HAP-1 (cell line): ENCODE results near the gene CMSS1.
"Not testable (repeated sequence)": the region's sequence is repeated elsewhere in the genome, so short reads cannot be mapped to it uniquely, and the experiment has no call there.

Experiments
- DNase-seq, 2 experiments: peaks; one replicate each; pipeline ENCODE4 v3.0.0-alpha.2; 2016 to 2020; ENCODE audit warnings: low spot score in 2 of 2
- H3K27me3 ChIP-seq: fragments of 250-450 bp; sonication (Bioruptor Pico); 2 replicates; pipeline ENCODE4 v1.5.1; 2020; ENCODE audit warnings: low read depth, mild to moderate bottlenecking, moderate library complexity
- H3K36me3 ChIP-seq: fragments of 250-450 bp; sonication (Bioruptor Pico); replicated peaks from 2 replicates; pipeline ENCODE4 v1.5.1; 2020; ENCODE audit warnings: mild to moderate bottlenecking
- H3K4me1 ChIP-seq: fragments of 250-450 bp; sonication (Bioruptor Pico); 2 replicates; pipeline ENCODE4 v1.5.1; 2020; ENCODE audit warnings: mild to moderate bottlenecking
- H3K4me3 ChIP-seq: fragments of 250-450 bp; sonication (Bioruptor Pico); 2 replicates; pipeline ENCODE4 v1.5.1; 2020; ENCODE audit warnings: mild to moderate bottlenecking, moderate library complexity
- H3K9me3 ChIP-seq: fragments of 250-450 bp; sonication (Bioruptor Pico); 2 replicates; pipeline ENCODE4 v1.5.1; 2020; ENCODE audit warnings: mild to moderate bottlenecking, moderate library complexity
- in situ Hi-C: fragments of 300-500 bp; cut with MboI; formaldehyde crosslinking; loops from 3 replicates; pipeline ENCODE4 v1.14.3; 2020; ENCODE audit warnings: low sequenced_read_pairs, inconsistent platforms, mixed read lengths

The CMSS1 gene

GRCh38 chr3:99833617-99834205, 16.0 kb downstream of the CMSS1 start:
- peaks cover 9% of the 10 kb centered on the region for H3K4me1 ChIP-seq
- no peaks in the 10 kb centered on the region for H3K27me3 ChIP-seq
- no peak overlapping the region for H3K4me3 ChIP-seq
- H3K9me3 ChIP-seq = no peaks in the 10 kb centered on the region
- H3K36me3 ChIP-seq = no peaks in the 10 kb centered on the region
- no peak for DNase-seq
- in situ Hi-C loops = loop anchor here (10.0 to 25.0 kb wide), 3 partner anchors 229 to 754 kb away; no protein-coding TSS in a partner anchor

DNA sequence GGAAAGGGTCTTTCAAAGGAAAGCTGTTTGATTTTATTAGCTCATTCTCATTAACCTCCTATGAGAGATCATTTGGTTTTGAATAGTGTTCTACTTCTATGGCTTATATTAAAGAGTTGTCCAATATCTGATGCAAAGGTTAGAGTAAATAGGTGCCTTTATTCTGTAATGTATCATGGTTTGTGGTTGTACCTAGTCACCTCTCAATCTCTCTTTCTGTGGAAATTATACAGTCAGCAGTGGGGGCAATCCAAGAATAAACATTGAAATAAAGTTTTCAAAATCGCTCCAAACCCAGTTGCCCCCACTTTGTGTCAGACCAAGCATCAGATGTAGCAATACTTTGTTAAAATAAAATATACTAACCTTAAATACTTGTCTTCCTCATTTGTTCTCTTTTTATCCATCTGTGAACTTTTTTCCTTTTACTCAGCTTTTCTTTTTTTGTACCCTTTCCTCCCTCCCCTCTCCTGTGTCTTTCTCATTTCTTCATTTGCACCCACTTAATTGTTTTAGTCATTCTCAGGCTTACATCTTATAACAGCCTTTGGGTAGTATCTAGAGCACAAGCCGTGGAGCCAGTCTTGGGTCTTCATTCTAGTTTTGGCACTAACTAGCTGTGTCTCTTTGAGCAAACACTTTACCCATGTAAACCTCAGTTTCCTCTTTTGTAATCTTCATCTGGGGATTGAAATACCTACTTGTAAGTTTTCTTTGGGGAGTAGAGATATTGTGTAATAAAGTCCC, 16.7 kb downstream of the CMSS1 start:
- no peak overlapping the region for H3K4me3 ChIP-seq
- H3K4me1 ChIP-seq = peaks cover 9% of the 10 kb centered on the region
- DNase-seq = no peak
- H3K9me3 ChIP-seq = no peaks in the 10 kb centered on the region
- no peaks in the 10 kb centered on the region for H3K27me3 ChIP-seq
- in situ Hi-C loops = loop anchor here (10.0 to 25.0 kb wide), 3 partner anchors 228 to 753 kb away; no protein-coding TSS in a partner anchor
- no peaks in the 10 kb centered on the region for H3K36me3 ChIP-seq

DNA sequence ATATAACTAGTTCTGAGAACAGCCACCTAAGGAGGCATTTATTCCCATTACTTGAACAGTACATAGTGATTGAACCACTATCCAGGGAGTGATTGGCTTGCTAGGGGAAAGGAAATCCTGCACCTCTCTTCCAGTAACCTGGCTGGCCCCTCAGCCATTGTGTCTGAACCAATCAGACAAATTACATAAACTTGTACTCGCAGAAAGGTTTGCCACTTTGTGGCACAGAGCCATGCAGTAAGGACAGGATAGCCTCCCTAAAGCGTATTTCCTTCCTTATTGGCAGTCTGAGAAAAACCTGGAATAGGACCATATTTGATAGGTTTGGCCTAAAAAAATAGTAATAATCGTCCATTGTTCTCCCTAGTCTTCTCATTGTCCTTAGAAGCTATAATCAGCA, 19.0 kb downstream of the CMSS1 start:
- peaks cover 9% of the 10 kb centered on the region for H3K4me1 ChIP-seq
- no peak overlapping the region for H3K4me3 ChIP-seq
- H3K9me3 ChIP-seq = no peaks in the 10 kb centered on the region
- no peak for DNase-seq
- in situ Hi-C loops = loop anchor here (10.0 to 25.0 kb wide), 3 partner anchors 226 to 751 kb away; no protein-coding TSS in a partner anchor
- H3K36me3 ChIP-seq = no peaks in the 10 kb centered on the region
- no peaks in the 10 kb centered on the region for H3K27me3 ChIP-seq

DNA sequence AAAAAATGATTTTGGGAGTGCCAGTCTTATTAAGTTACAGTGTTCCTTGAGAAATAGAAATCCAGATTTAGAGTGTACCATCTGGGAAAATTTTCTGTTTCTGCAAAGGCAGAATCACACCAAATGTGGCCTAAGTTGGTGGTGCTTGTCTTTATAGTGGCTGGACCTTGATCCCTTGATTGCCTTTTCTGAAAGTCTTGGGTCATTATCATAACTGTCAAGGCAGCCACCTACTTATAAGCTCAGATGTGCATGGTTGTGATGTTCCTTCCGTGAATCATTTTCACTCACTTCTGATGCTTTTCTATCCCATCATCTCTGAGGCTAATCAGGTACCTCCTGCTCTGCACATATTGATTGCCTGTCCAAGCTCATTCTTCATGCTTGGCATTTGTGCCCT, 20.1 kb downstream of the CMSS1 start:
- H3K4me1 ChIP-seq = peaks cover 9% of the 10 kb centered on the region
- in situ Hi-C loops = loop anchor here (10.0 to 25.0 kb wide), 3 partner anchors 225 to 750 kb away; no protein-coding TSS in a partner anchor
- H3K27me3 ChIP-seq = no peaks in the 10 kb centered on the region
- no peak for DNase-seq
- H3K36me3 ChIP-seq = no peaks in the 10 kb centered on the region
- H3K4me3 ChIP-seq = no peak overlapping the region
- H3K9me3 ChIP-seq = no peaks in the 10 kb centered on the region

DNA sequence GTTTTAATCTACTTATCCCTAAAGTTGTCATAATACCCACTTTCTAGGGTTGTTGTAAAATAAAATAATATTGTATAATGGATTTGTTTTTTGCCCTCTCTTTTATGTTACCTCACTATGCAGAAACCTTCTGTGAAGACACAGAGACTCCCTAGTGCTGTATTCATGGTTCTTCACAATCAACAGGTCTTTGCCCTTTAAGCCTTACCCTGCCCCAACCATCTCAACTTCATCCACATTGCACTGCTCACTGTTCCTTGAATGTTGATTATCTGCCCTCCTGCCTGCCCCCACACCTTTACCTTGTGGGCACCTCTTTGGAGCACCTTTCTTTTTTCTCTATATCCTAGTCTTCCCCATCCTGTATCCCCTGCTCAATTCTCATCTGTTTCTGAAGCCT, 21.1 kb downstream of the CMSS1 start:
- peaks cover 13% of the 10 kb centered on the region for H3K4me1 ChIP-seq
- no peaks in the 10 kb centered on the region for H3K27me3 ChIP-seq
- no peaks in the 10 kb centered on the region for H3K36me3 ChIP-seq
- H3K4me3 ChIP-seq = no peak overlapping the region
- H3K9me3 ChIP-seq = no peaks in the 10 kb centered on the region
- in situ Hi-C loops = loop anchor here (10.0 to 25.0 kb wide), 3 partner anchors 224 to 749 kb away; no protein-coding TSS in a partner anchor
- DNase-seq = no peak

GRCh38 chr3:99839613-99840012, 22.0 kb downstream of the CMSS1 start:
- Histone ChIP-seq H3K9me3 (no peaks in the 10 kb centered on the region), H3K27me3 (no peaks in the 10 kb centered on the region), H3K4me1 (peaks cover 10% of the 10 kb centered on the region), H3K36me3 (no peaks in the 10 kb centered on the region), H3K4me3 (no peak overlapping the region)
- in situ Hi-C loops = loop anchor here (10.0 to 25.0 kb wide), 3 partner anchors 223 to 748 kb away; no protein-coding TSS in a partner anchor
- no peak for DNase-seq

DNA sequence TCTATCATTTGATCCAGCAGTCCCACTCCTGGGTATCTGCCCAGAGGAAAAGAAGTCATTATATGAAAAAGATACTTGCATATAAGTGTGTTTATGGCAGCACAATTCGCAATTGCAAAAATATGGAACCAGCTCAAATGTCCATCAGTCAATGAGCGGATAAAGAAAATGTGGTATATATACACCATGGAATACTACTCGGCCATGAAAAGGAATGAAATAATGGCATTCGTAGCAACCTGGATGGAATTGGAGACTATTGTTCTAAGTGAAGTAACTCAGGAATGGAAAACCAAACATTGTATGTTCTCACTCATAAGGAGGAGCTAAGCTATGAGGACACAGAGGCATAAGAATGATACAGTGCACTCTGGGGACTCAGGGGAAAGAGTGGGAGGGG, 24.3 kb downstream of the CMSS1 start:
- H3K4me1 ChIP-seq, H3K36me3 ChIP-seq: not testable (repeated sequence)
- in situ Hi-C loops = loop anchor here (25.0 kb wide), 2 partner anchors 220 to 745 kb away; no protein-coding TSS in a partner anchor

DNA sequence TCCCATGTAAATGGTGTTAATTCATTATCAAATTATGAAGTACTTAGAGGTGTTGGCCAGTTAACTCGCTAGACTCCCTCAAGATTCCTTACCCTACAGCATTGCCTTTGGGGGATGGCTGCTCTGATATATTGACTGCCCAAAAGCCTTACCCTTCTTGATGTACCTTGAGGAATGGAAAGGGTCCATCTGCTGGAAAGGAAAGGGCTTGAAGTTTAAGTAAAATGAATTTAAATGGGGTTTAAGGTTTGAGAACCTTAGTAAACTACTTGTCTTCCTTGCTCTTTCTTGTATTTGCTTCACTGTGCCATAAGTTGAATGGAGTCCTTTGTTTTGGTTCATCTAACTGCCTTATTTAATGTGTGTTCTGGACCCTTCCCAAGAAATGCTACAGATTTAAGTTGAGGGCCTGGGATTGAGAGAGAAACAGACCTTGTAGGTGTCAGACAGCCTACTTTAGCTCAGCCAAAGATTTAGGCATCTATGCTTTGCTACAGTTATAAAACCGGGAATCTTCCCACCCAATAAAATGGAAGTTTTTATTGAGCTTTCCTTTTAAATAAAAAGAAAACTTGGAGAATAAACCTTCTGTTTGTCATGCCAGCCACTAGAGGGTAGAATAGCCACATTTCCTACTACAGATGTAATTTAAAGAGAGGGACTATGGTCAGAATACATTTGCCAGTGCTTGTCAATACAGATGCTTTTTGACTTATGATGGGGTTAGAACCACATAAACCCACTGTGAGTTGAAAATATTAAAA, 25.3 kb downstream of the CMSS1 start:
- peak in 1 of 2 experiments; percentile 60 for DNase-seq
- no peaks in the 10 kb centered on the region for H3K27me3 ChIP-seq
- no peaks in the 10 kb centered on the region for H3K36me3 ChIP-seq
- H3K9me3 ChIP-seq = no peaks in the 10 kb centered on the region
- H3K4me1 ChIP-seq = peaks cover 4% of the 10 kb centered on the region
- H3K4me3 ChIP-seq = no peak overlapping the region
- in situ Hi-C loops = loop anchor here (25.0 kb wide), 2 partner anchors 219 to 744 kb away; no protein-coding TSS in a partner anchor

More for the DNA sequence above, 24.3 kb downstream of the CMSS1 start:
- not testable (repeated sequence) for DNase-seq, H3K27me3 ChIP-seq, H3K9me3 ChIP-seq, H3K4me3 ChIP-seq

DNA sequence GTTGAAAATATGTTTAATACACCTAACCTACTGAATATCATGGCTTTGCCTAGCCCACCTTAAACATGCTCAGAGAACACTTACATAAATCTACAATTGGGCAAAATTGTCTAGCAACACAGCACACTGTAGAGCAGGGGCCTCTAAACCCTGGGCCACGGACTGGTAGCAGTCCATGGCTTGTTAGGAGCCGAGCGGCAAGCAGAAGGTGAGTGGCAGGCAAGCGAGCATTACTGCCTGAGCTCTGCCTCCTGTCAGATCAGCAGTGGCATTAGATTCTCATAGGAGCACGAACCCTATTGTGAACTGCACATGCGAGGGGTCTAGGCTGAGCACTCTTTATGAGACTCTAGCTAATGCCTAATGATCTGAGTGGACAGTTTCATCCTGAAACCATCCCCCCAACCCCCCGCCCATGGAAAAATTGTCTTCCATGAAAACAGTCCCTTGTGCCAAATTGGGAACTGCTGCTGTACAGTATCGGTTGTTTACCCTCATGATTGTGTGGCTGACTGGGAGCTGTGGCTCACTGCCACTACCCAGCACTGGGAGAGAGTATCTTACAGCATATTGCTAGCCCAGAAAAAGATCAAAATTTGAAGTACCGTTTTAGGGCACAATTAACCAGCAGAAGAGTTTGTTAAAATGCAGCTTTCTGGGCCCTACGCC, 26.1 kb downstream of the CMSS1 start:
- Histone ChIP-seq H3K9me3 (no peaks in the 10 kb centered on the region), H3K27me3 (no peaks in the 10 kb centered on the region), H3K4me1 (peaks cover 4% of the 10 kb centered on the region), H3K36me3 (no peaks in the 10 kb centered on the region), H3K4me3 (no peak overlapping the region)
- DNase-seq = no peak
- in situ Hi-C loops = loop anchor here (25.0 kb wide), 2 partner anchors 219 to 744 kb away; no protein-coding TSS in a partner anchor

GRCh38 chr3:99845331-99845730, 27.7 kb downstream of the CMSS1 start:
- no peak for DNase-seq
- no peaks in the 10 kb centered on the region for H3K36me3 ChIP-seq
- H3K27me3 ChIP-seq = no peaks in the 10 kb centered on the region
- no peak overlapping the region for H3K4me3 ChIP-seq
- in situ Hi-C loops = loop anchor here (25.0 kb wide), 2 partner anchors 217 to 742 kb away; no protein-coding TSS in a partner anchor
- no peaks in the 10 kb centered on the region for H3K9me3 ChIP-seq
- peaks cover 4% of the 10 kb centered on the region for H3K4me1 ChIP-seq

DNA sequence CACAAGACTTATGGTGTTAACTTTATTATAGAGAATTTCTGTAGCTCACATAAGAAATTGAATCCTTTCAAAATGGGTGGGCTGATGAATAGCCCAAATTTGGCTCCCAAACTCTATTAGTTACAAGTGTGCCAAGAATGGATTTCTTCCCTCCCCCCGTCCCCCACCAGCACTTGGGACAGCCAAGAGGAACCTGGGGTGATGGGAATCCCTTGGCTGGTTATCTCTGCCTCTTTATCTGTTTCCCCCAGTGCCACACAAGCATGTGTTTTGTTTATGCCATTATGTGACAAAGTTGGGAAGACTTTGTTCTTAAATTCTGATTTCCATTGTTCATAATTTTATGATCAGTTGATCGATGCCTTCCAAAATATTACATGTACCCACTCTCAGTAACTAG, 28.3 kb downstream of the CMSS1 start:
- Histone ChIP-seq H3K27me3 (no peaks in the 10 kb centered on the region), H3K4me3 (no peak overlapping the region), H3K9me3 (no peaks in the 10 kb centered on the region), H3K36me3 (no peaks in the 10 kb centered on the region), H3K4me1 (peaks cover 4% of the 10 kb centered on the region)
- no peak for DNase-seq
- in situ Hi-C loops = loop anchor here (25.0 kb wide), 2 partner anchors 216 to 741 kb away; no protein-coding TSS in a partner anchor

DNA sequence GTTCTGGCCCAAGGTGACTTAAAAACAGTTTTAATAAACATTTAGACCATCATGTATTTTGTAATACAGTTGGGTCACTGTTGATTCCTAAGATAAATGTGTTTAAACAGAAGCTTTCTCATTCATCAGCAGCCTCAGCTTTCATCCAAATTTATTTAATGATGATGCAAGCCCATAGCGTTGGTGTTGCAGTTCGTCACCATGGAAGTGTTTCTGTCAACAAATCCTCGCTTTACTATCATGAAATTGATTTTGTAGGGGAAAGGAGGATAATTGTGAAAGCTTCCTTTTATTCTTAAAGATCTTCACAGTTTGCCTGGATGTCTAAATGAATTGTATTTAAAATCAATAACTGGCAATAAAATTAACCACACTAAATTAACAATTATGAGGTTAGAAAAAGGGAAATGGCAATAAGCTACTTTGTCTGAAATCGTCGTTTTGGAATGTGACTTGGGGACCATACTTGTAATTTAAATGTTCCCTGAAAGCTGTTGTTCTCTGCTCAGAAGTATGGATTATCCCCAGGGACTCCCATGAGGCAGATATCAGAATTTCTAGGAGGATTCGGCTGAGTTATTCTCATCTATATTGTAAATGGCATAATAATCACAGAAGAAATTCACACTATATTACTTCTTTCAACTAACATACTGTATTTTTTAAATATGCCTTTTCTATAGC, 29.0 kb downstream of the CMSS1 start:
- in situ Hi-C loops = loop anchor here (25.0 kb wide), 2 partner anchors 216 to 741 kb away; no protein-coding TSS in a partner anchor
- Histone ChIP-seq H3K9me3 (no peaks in the 10 kb centered on the region), H3K27me3 (no peaks in the 10 kb centered on the region), H3K4me3 (no peak overlapping the region), H3K4me1 (peaks cover 4% of the 10 kb centered on the region), H3K36me3 (no peaks in the 10 kb centered on the region)
- no peak for DNase-seq
